GM12874 (cell line): ENCODE measurements around the gene ADGRB3.

Experiments
- CTCF ChIP-seq: IDR thresholded peaks from 2 replicates; pipeline ENCODE4 v1.5.1; 2011; ENCODE audit warnings: low read depth, mild to moderate bottlenecking, control low read depth, low read length, moderate library complexity; ENCODE audit not compliant: insufficient read depth

ADGRB3 gene

DNA sequence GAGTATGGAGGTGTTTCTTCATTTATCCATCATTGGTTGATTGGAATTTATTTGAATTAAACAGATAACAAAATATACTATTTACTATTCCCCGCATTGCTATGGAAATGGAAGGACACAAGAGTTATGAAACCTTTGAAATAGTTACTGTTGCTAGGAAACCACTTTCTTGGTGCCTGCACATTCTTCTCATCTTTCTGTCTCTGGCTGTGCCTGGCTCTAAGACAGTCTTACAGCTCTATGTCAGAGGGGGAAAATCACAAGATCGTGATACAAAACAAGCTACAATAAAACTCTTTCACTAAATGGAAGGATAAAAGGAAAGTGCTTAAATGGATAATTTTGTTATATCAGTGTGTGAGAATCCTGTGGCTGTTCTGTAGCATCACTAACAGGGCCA is 708.8 kb downstream of the ADGRB3 start:
- TF ChIP-seq CTCF, result no peak

DNA sequence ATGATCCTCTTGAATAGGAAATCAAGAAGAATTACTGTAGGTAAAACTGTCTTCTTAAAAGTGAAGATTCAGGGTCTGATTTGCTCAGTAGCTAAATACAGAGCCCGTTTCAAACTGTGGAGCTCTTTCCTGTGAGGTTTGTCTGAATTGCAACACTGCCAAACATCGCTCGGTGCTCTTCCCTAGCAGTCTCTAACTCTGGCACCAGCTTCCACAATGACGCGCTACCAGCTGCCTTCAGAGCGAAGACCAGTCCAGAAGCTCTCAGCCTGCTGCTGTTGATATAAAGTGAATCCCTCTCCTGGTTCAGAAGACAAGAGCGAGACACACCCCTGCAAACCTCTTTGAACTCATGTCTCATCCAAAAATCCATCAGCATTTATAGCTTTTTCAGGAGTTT is 714.7 kb downstream of the ADGRB3 start:
- TF ChIP-seq CTCF, result no peak

DNA sequence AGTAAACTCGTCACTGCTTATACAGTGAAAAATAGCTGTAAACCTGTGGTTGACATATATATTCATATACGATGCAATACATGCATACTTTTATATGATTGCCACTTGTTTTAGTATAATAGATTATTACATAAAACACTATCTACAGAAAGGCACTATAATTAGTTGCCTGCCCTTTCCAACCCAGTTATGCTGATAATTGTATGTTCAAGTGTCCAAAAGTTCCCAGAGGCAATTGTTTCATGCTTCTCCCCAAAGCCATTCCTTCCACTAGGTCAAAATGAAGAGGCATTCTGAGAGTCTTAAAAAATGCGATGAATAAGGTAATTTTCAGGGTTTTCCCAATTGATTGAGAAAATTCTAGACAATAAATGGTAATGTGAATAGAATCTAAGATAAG is 727.1 kb downstream of the ADGRB3 start:
- TF ChIP-seq CTCF, result no peak

DNA sequence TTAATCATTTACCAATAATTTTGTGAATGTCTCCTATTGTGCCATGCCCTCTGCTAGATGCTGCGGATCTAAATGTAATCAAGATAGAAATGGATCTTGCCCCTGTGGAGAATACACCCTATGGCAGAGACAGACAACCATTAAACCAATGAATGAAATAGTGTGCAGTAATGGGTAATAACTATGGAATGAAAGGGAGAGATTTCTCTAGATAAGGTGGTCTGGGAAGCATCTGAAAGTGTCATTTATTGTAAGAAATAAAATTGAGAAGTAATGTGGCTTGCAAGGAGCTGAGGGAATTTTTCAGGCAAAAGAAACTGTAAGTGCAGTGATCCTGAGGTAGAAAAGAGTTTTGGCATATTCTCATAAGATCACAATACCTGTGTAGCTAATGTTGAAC is 731.7 kb downstream of the ADGRB3 start:
- no peak for TF ChIP-seq CTCF

DNA sequence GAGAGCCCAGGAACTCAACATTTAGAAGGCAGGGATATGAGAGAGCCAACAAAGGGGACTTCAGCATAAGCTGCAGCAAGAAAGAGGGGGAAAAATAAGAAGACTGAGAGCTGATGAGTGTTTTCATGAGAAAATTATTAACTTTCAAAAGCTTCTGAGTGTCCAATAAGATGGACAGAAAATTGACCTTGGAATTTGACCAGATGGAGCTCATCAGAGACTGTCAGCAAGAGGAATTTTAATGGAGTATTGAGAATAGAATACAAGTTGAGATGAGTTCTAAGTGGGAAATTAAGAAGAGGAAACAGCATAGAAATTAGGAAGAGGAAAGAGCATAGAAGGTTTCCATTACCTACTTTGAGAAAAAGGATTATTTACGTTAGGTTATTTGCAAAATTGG is 733.5 kb downstream of the ADGRB3 start:
- no peak for TF ChIP-seq CTCF

DNA sequence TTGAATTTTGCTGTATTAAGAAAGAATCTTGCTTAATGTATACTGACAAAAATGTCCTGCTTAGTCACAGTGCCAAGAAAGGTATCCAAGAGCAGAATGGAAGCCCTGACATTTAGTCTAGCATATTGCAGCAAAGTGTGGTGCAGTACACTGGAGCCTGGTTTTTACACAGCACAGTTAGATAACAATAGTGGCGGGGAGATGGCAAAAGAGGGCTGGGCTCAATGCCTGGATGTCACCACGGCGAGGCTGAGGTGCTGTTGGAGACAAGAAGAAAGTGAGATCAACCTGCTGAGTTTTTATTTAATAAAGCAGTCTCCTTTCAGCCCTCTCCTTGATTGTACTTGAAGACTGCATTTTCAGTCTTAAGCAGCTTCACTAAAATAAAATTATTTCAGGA is 735.7 kb downstream of the ADGRB3 start:
- no peak for TF ChIP-seq CTCF

GRCh38 chr6:69378326-69378725 is 743.2 kb downstream of the ADGRB3 start:
- no peak for TF ChIP-seq CTCF

- no peak for TF ChIP-seq CTCF
Observed at GRCh38 chr6:69379518-69379917, 744.4 kb downstream of the ADGRB3 start.
